GM18502 (cell line): ENCODE data around the gene PIGT.
A peak's percentile ranks its signal among the peaks of the same experiment; 100 is the strongest.

Experiments
- ATAC-seq: cut with Tn5 transposase; IDR thresholded peaks from one replicate; pipeline ENCODE4 v1.9.1; 2021; ENCODE audit warnings: mild to moderate bottlenecking; ENCODE audit not compliant: unreplicated experiment, poor library complexity

The PIGT gene

GRCh38 chr20:45415822-45416637, at the start of gene PIGT:
Gene PIGT (plus strand): TSS chr20:45416141. CDS start chr20:45416157, 16 bp downstream.
- peak; percentile 76 for ATAC-seq

GRCh38 chr20:45366192-45366591, 49.7 kb upstream of the PIGT start:
- no peak for ATAC-seq

- ATAC-seq: no peak
Measured at GRCh38 chr20:45366631-45367030, 49.3 kb upstream of the PIGT start.

GRCh38 chr20:45367126-45367525, 48.8 kb upstream of the PIGT start:
- ATAC-seq: no peak

GRCh38 chr20:45368221-45368980, 47.5 kb upstream of the PIGT start:
- ATAC-seq: peak; percentile 80

- ATAC-seq: no peak
Measured at GRCh38 chr20:45370571-45371160, 45.3 kb upstream of the PIGT start.

- no peak for ATAC-seq
Measured at GRCh38 chr20:45372241-45372640, 43.7 kb upstream of the PIGT start.

- ATAC-seq: no peak
Measured at GRCh38 chr20:45372646-45373352, 43.1 kb upstream of the PIGT start.

GRCh38 chr20:45373353-45374100, 42.4 kb upstream of the PIGT start:
- ATAC-seq: peak; percentile 65

- no peak for ATAC-seq
Measured at GRCh38 chr20:45374101-45374467, 41.9 kb upstream of the PIGT start.

- no peak for ATAC-seq
Measured at GRCh38 chr20:45374966-45375365, 41.0 kb upstream of the PIGT start.

- ATAC-seq: no peak
Measured at GRCh38 chr20:45377269-45377668, 38.7 kb upstream of the PIGT start.

GRCh38 chr20:45378191-45378590, 37.8 kb upstream of the PIGT start, which contains the start of gene TP53TG5:
Gene TP53TG5 (minus strand): TSS chr20:45378325. CDS start chr20:45378236, 89 bp downstream.
- no peak for ATAC-seq

- ATAC-seq: no peak
Measured at GRCh38 chr20:45387274-45387673, 28.7 kb upstream of the PIGT start.

- no peak for ATAC-seq
Measured at GRCh38 chr20:45390931-45391330, 25.0 kb upstream of the PIGT start.

GRCh38 chr20:45391559-45391958, 24.4 kb upstream of the PIGT start:
- ATAC-seq: no peak

GRCh38 chr20:45392733-45393132, 23.2 kb upstream of the PIGT start:
- ATAC-seq: no peak

- no peak for ATAC-seq
Measured at GRCh38 chr20:45394221-45395113, 21.5 kb upstream of the PIGT start.

GRCh38 chr20:45395114-45395415, 20.9 kb upstream of the PIGT start:
- no peak for ATAC-seq
